ENCODE data around the gene TMEM63C.

The TMEM63C gene

GRCh38 chr14:77181603-77182437 lies at the start of gene TMEM63C:
TMEM63C (plus strand) TSS chr14:77181798; CDS start chr14:77218814, 37,016 bp downstream.
- DNase-seq: peak; percentile 44 to 93 (median 78)
- intact Hi-C loops (cut with DNase I): no loop called here

- intact Hi-C loops (cut with DNase I): no loop called here
- DNase-seq: peak in 2 of 42 donors; percentile 13 to 31
Observed at GRCh38 chr14:77131871-77132486, 49.6 kb upstream of the TMEM63C start.

- intact Hi-C loops (cut with DNase I): no loop called here
- DNase-seq: peak in 10 of 42 donors; percentile 36 to 82 (median 46)
Observed at GRCh38 chr14:77133720-77134338, 47.8 kb upstream of the TMEM63C start.

- no peak for DNase-seq
- intact Hi-C loops (cut with DNase I): no loop called here
Observed at GRCh38 chr14:77139022-77139421, 42.6 kb upstream of the TMEM63C start.

- intact Hi-C loops (cut with DNase I): no loop called here
- DNase-seq: peak in 39 of 42 donors; percentile 36 to 85 (median 75)
Observed at GRCh38 chr14:77139540-77140358, 41.8 kb upstream of the TMEM63C start.

- DNase-seq: peak in 7 of 42 donors; percentile 10 to 44 (median 19)
- intact Hi-C loops (cut with DNase I): no loop called here
Observed at GRCh38 chr14:77140359-77141213, 41.0 kb upstream of the TMEM63C start.

- peak in 40 of 42 donors; percentile 40 to 85 (median 72) for DNase-seq
- intact Hi-C loops (cut with DNase I): no loop called here
Observed at GRCh38 chr14:77141214-77142004, 40.2 kb upstream of the TMEM63C start, which contains the start of gene ZDHHC22. ZDHHC22 (minus strand) TSS chr14:77141791; CDS start chr14:77139738, 2,053 bp downstream.

- DNase-seq: no peak
- intact Hi-C loops (cut with DNase I): no loop called here
Observed at GRCh38 chr14:77142005-77142800, 39.4 kb upstream of the TMEM63C start.

- DNase-seq: peak in 12 of 42 donors; percentile 17 to 61 (median 36)
- intact Hi-C loops (cut with DNase I): no loop called here
Observed at GRCh38 chr14:77143071-77143470, 38.5 kb upstream of the TMEM63C start.

GRCh38 chr14:77144412-77145115 lies 37.0 kb upstream of the TMEM63C start:
- DNase-seq: peak in 4 of 42 donors; percentile 7 to 25 (median 14)
- intact Hi-C loops (cut with DNase I): no loop called here

- intact Hi-C loops (cut with DNase I): no loop called here
Observed at GRCh38 chr14:77145975-77146740, 35.4 kb upstream of the TMEM63C start.

GRCh38 chr14:77148510-77149231 lies 32.9 kb upstream of the TMEM63C start:
- intact Hi-C loops (cut with DNase I): no loop called here
- peak in 2 of 42 donors; percentile 16 to 19 for DNase-seq

More at GRCh38 chr14:77145975-77146740, 35.4 kb upstream of the TMEM63C start:
- peak in 3 of 42 donors; percentile 20 to 27 (median 20) for DNase-seq

- DNase-seq: peak in 22 of 42 donors; percentile 23 to 76 (median 52)
- intact Hi-C loops (cut with DNase I): loop anchor here (5.0 to 10.0 kb wide), 3 partner anchors 64 to 394 kb away; no protein-coding TSS in a partner anchor
Observed at GRCh38 chr14:77151245-77151644, 30.4 kb upstream of the TMEM63C start.

Measured in head of caudate nucleus (tissue), 42 donors.